AG04449 (cell line): ENCODE measurements around the gene ZNF407.

Source experiments
- CTCF ChIA-PET: fragments of 350-600 bp; formaldehyde crosslinking; extraction: SDS; loops from one replicate; lab custom pipeline; 2021; ENCODE audit warnings: antibody characterized with exemption; lab: Yijun Ruan, JAX
- POLR2A ChIA-PET: fragments of 400-600, 350-600 bp; formaldehyde crosslinking; extraction: SDS; loops from one replicate; lab custom pipeline; 2020; ENCODE audit warnings: antibody characterized with exemption, inconsistent platforms; lab: Yijun Ruan, JAX
- DNase-seq: peaks from one replicate; pipeline ENCODE4 v3.0.0-alpha.2; 2010; ENCODE audit warnings: low read depth, low spot score
- H3K4me3 ChIP-seq: 2 replicates; pipeline ENCODE4 v1.5.1; 2011; ENCODE audit warnings: low read depth, mild to moderate bottlenecking, control low read depth, low read length
- CTCF ChIP-seq: IDR thresholded peaks from one replicate; pipeline ENCODE4 v1.5.1; 2011; ENCODE audit warnings: mild to moderate bottlenecking, moderate library complexity, low read length, control low read depth, inconsistent platforms; ENCODE audit not compliant: insufficient read depth; ENCODE audit errors: missing control alignments

Gene ZNF407

GRCh38 chr18:74692367-74693013 is 94.8 kb downstream of the ZNF407 start:
- TF ChIP-seq CTCF: no peak
- CTCF ChIA-PET: no interaction called here

GRCh38 chr18:74694436-74694835 is 96.8 kb downstream of the ZNF407 start:
- no peak overlapping the region for H3K4me3 ChIP-seq
- CTCF ChIA-PET: interaction anchor here (1.6 kb wide), 1 partner anchor 10 kb away, joined by 4 read pairs; no protein-coding TSS in a partner anchor
- no peak for TF ChIP-seq CTCF
- DNase-seq: no peak
- POLR2A ChIA-PET: no interaction called here

More at GRCh38 chr18:74692367-74693013, 94.8 kb downstream of the ZNF407 start:
- no peak overlapping the region for H3K4me3 ChIP-seq
- DNase-seq: no peak
- POLR2A ChIA-PET: no interaction called here

- TF ChIP-seq CTCF: no peak
- no peak for DNase-seq
- ChIA-PET CTCF (interaction anchor here (1.6 kb wide), 1 partner anchor 11 kb away, joined by 4 read pairs; no protein-coding TSS in a partner anchor), POLR2A (no interaction called here)
- no peak overlapping the region for H3K4me3 ChIP-seq
These were observed 97.5 kb downstream of the ZNF407 start for GRCh38 chr18:74695170-74695569.

- CTCF ChIA-PET: no interaction called here
- no peak for TF ChIP-seq CTCF
- H3K4me3 ChIP-seq: no peak overlapping the region
- POLR2A ChIA-PET: no interaction called here
- DNase-seq: no peak
These were observed 101.2 kb downstream of the ZNF407 start for GRCh38 chr18:74698881-74699280.

GRCh38 chr18:74699455-74699854 is 101.8 kb downstream of the ZNF407 start:
- H3K4me3 ChIP-seq: no peak overlapping the region
- TF ChIP-seq CTCF: no peak
- DNase-seq: no peak
- ChIA-PET CTCF (no interaction called here), POLR2A (no interaction called here)

GRCh38 chr18:74702950-74703349 is 105.3 kb downstream of the ZNF407 start:
- POLR2A ChIA-PET: no interaction called here
- H3K4me3 ChIP-seq: no peak overlapping the region
- CTCF ChIA-PET: no interaction called here
- DNase-seq: no peak
- no peak for TF ChIP-seq CTCF
